ENCODE measurements around the gene ZBED4. TPM values are rescaled to one million over a fixed set of nuclear protein-coding genes. Genes with fewer than 3 reads are reported as not detected.

The ZBED4 gene
- total RNA-seq, 1 experiment from 2014 or later: 31.5 TPM

DNA sequence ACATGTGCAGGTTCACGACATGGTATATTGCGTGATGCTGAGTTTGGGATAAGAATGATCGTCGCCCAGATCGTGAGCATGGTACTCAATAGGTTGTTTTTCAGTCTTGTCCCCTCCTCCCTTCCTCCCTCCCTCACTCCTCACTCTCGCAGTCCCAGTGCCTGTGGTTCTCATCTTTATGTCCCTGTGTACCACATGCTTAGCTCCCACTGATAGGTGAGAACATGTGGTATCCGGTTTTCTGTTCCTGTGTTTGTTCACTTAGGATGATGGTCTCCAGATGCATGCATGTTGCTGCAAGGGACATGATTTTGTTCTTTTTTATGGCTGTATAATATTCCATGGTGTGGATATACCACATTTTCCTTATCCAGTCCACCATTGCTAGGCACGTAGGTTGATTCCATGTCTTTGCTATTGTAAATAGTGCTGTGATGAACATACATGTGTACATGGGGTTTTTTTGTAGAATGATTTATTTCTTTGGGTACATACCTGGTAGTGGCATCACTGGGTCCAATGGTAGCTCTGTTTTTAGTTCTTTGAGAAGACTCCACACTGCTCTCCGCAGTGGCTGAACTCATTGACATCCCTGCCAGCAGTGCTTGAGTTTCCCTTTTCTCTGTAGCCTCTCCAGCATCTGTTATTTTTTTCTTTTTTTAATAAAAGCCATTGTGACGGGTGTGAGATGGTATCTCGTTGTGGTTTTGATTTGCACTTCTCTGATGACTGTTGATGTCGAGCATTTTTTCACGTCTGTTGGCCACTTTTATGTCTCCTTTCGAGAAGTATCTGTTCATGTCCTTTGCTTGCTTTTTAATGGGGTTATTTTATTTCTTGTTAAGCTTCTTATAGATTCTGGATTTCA lies 16.4 kb downstream of the ZBED4 start:
- intact Hi-C loops (cut with micrococcal nuclease; ENCODE audit: unreplicated experiment): no loop called here
- H3K27ac ChIP-seq (ENCODE audit: low read depth, low read length, poor library complexity, severe bottlenecking): no peak overlapping the region
- no peaks in the 10 kb centered on the region for H3K36me3 ChIP-seq (ENCODE audit: insufficient read depth, low read length, poor library complexity, severe bottlenecking)
- DNase-seq (ENCODE audit: low spot score): no peak
- no peaks in the 10 kb centered on the region for H3K27me3 ChIP-seq (replicated peaks; ENCODE audit: insufficient read depth, low read depth, low read length, poor library complexity)
- TF ChIP-seq CTCF (conservative IDR thresholded peaks at IDR 0.05; ENCODE audit: low read depth, low read length) (no peak), EZH2 (IDR thresholded peaks at IDR 0.05; ENCODE audit: borderline replicate concordance, low read depth, low read length, poor library complexity, severe bottlenecking) (no peak)
- no peaks in the 10 kb centered on the region for H3K4me1 ChIP-seq (ENCODE audit: insufficient read depth, low read length, poor library complexity, severe bottlenecking)
- CTCF ChIA-PET: no interaction called here
- no peak overlapping the region for H3K4me3 ChIP-seq (ENCODE audit: low read depth, low read length, poor library complexity, severe bottlenecking)
- peaks cover 26% of the 10 kb centered on the region for H3K9me3 ChIP-seq (ENCODE audit: low read depth, low read length, poor library complexity, severe bottlenecking)
- POLR2A ChIA-PET (ENCODE audit: low non-redundant PET): interaction anchor here (0.5 kb wide), 1 partner anchor 141 kb away, joined by 7 read pairs; no protein-coding TSS in a partner anchor
- BruUV-seq (replicated peaks): no TSS peak

DNA sequence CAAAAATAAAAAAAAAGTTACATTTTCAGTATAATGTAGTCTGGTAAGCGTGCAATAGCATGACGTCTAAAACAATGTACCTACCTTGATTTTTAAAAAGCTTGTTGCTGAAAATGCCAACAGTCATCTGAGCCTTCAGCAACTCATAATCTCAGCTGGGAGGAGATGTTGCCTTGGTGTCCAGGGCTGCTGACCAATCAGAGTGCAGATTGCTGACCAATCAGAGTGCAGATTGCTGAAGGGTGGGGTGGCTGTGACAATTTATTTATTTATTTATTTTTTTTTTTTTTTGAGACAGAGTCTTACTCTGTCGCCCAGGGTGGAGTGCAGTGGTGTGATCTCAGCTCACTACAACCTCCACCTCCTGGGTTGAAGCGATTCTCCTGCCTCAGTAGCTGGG lies 17.8 kb downstream of the ZBED4 start:
- intact Hi-C loops (cut with micrococcal nuclease; ENCODE audit: unreplicated experiment): no loop called here
- no peaks in the 10 kb centered on the region for H3K4me1 ChIP-seq (ENCODE audit: insufficient read depth, low read length, poor library complexity, severe bottlenecking)
- ChIA-PET POLR2A (ENCODE audit: low non-redundant PET) (no interaction called here), CTCF (no interaction called here)
- H3K27ac ChIP-seq (ENCODE audit: low read depth, low read length, poor library complexity, severe bottlenecking): no peak overlapping the region
- no peak overlapping the region for H3K4me3 ChIP-seq (ENCODE audit: low read depth, low read length, poor library complexity, severe bottlenecking)
- peaks cover 16% of the 10 kb centered on the region for H3K9me3 ChIP-seq (ENCODE audit: low read depth, low read length, poor library complexity, severe bottlenecking)
- peak; percentile 25 for DNase-seq (ENCODE audit: low spot score)
- peaks cover under 1% of the 10 kb centered on the region for H3K36me3 ChIP-seq (ENCODE audit: insufficient read depth, low read length, poor library complexity, severe bottlenecking)
- no TSS peak for BruUV-seq (replicated peaks)
- TF ChIP-seq EZH2 (IDR thresholded peaks at IDR 0.05; ENCODE audit: borderline replicate concordance, low read depth, low read length, poor library complexity, severe bottlenecking) (no peak), CTCF (conservative IDR thresholded peaks at IDR 0.05; ENCODE audit: low read depth, low read length) (no peak)
- H3K27me3 ChIP-seq (replicated peaks; ENCODE audit: insufficient read depth, low read depth, low read length, poor library complexity): no peaks in the 10 kb centered on the region

DNA sequence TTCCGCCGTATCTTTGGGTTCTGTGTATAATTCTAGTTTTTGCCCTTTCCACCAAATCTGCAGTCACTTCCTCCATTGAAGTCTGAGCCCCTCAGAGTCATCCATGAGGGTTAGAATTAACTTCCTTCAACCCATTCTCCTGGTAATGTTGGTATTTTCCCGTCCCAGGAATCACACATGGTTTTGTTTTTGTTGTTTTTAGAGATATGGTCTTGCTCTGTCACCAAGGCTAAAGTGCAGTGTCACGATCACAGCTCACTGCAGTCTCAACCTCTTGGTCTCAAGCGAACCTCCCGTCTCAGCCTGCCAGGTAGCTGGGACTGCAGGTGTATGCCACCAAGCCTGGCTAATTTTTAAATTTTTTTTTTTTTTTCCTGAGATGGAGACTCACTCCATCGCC lies 18.7 kb downstream of the ZBED4 start:
- no peak for DNase-seq (ENCODE audit: low spot score)
- BruUV-seq (replicated peaks): no TSS peak
- H3K9me3 ChIP-seq (ENCODE audit: low read depth, low read length, poor library complexity, severe bottlenecking): peaks cover 12% of the 10 kb centered on the region
- H3K4me3 ChIP-seq (ENCODE audit: low read depth, low read length, poor library complexity, severe bottlenecking): no peak overlapping the region
- TF ChIP-seq CTCF (conservative IDR thresholded peaks at IDR 0.05; ENCODE audit: low read depth, low read length): no peak
- no peak for TF ChIP-seq EZH2 (IDR thresholded peaks at IDR 0.05; ENCODE audit: borderline replicate concordance, low read depth, low read length, poor library complexity, severe bottlenecking)
- POLR2A ChIA-PET (ENCODE audit: low non-redundant PET): no interaction called here
- no peak overlapping the region for H3K27ac ChIP-seq (ENCODE audit: low read depth, low read length, poor library complexity, severe bottlenecking)
- H3K36me3 ChIP-seq (ENCODE audit: insufficient read depth, low read length, poor library complexity, severe bottlenecking): peaks cover 6% of the 10 kb centered on the region
- no peaks in the 10 kb centered on the region for H3K27me3 ChIP-seq (replicated peaks; ENCODE audit: insufficient read depth, low read depth, low read length, poor library complexity)
- no peaks in the 10 kb centered on the region for H3K4me1 ChIP-seq (ENCODE audit: insufficient read depth, low read length, poor library complexity, severe bottlenecking)
- intact Hi-C loops (cut with micrococcal nuclease; ENCODE audit: unreplicated experiment): no loop called here
- CTCF ChIA-PET: no interaction called here

Measured in A673 (cell line).